Memory B cell (primary cell): ENCODE measurements around the gene LHFPL5.

Source experiments
- ATAC-seq: fragments of 150-1000 bp; cut with Tn5 transposase; 2 replicates; pipeline ENCODE4 v1.10.0; 2021; ENCODE audit warnings: low read depth, mild to moderate bottlenecking, moderate library complexity
- DNase-seq, 2 donors: peaks; one replicate each; pipeline ENCODE4 v3.0.0; 2022; ENCODE audit warnings: low spot score in 2 of 2
- H3K27ac Mint-ChIP-seq: one replicate; pipeline ENCODE4 v1.8.0; 2022; ENCODE audit warnings: mild to moderate bottlenecking, moderate library complexity, mixed read lengths
- H3K27me3 Mint-ChIP-seq: one replicate; pipeline ENCODE4 v1.8.0; 2022; ENCODE audit warnings: mixed read lengths
- H3K36me3 Mint-ChIP-seq: one replicate; pipeline ENCODE4 v1.8.0; 2022; ENCODE audit warnings: mild to moderate bottlenecking, mixed read lengths
- H3K4me1 Mint-ChIP-seq: one replicate; pipeline ENCODE4 v1.8.0; 2022; ENCODE audit warnings: mixed read lengths
- H3K4me3 Mint-ChIP-seq: one replicate; pipeline ENCODE4 v1.8.0; 2022; ENCODE audit warnings: mild to moderate bottlenecking, moderate library complexity, mixed read lengths
- H3K9me3 Mint-ChIP-seq: one replicate; pipeline ENCODE4 v1.8.0; 2022; ENCODE audit warnings: mixed read lengths

The LHFPL5 gene

GRCh38 chr6:35782424-35782823 is 22.7 kb upstream of the LHFPL5 start:
- H3K27ac Mint-ChIP-seq: no peak overlapping the region
- no peaks in the 10 kb centered on the region for H3K4me1 Mint-ChIP-seq
- DNase-seq: no peak
- H3K9me3 Mint-ChIP-seq: no peaks in the 10 kb centered on the region
- ATAC-seq: no peak
- peaks cover 21% of the 10 kb centered on the region for H3K27me3 Mint-ChIP-seq
- no peaks in the 10 kb centered on the region for H3K36me3 Mint-ChIP-seq
- H3K4me3 Mint-ChIP-seq: no peak overlapping the region

- H3K9me3 Mint-ChIP-seq: no peaks in the 10 kb centered on the region
- H3K4me3 Mint-ChIP-seq: no peak overlapping the region
- H3K36me3 Mint-ChIP-seq: no peaks in the 10 kb centered on the region
- H3K27ac Mint-ChIP-seq: no peak overlapping the region
- DNase-seq: no peak
- no peak for ATAC-seq
- H3K4me1 Mint-ChIP-seq: no peaks in the 10 kb centered on the region
- peaks cover 27% of the 10 kb centered on the region for H3K27me3 Mint-ChIP-seq
Measured at GRCh38 chr6:35784200-35784599, 21.0 kb upstream of the LHFPL5 start.

- DNase-seq (no peak), ATAC-seq (no peak)
- no peaks in the 10 kb centered on the region for H3K9me3 Mint-ChIP-seq
- no peak overlapping the region for H3K4me3 Mint-ChIP-seq
- H3K27me3 Mint-ChIP-seq: peaks cover 29% of the 10 kb centered on the region
- no peaks in the 10 kb centered on the region for H3K36me3 Mint-ChIP-seq
- H3K27ac Mint-ChIP-seq: no peak overlapping the region
- H3K4me1 Mint-ChIP-seq: no peaks in the 10 kb centered on the region
Measured at GRCh38 chr6:35786272-35786671, 18.9 kb upstream of the LHFPL5 start.

- no peaks in the 10 kb centered on the region for H3K36me3 Mint-ChIP-seq
- ATAC-seq (no peak), DNase-seq (no peak)
- no peak overlapping the region for H3K4me3 Mint-ChIP-seq
- H3K9me3 Mint-ChIP-seq: no peaks in the 10 kb centered on the region
- H3K4me1 Mint-ChIP-seq: no peaks in the 10 kb centered on the region
- peaks cover 28% of the 10 kb centered on the region for H3K27me3 Mint-ChIP-seq
- no peak overlapping the region for H3K27ac Mint-ChIP-seq
Measured at GRCh38 chr6:35786810-35787209, 18.3 kb upstream of the LHFPL5 start.

GRCh38 chr6:35787266-35788218 is 17.6 kb upstream of the LHFPL5 start:
- peaks cover 24% of the 10 kb centered on the region for H3K27me3 Mint-ChIP-seq

GRCh38 chr6:35788423-35788982 is 16.6 kb upstream of the LHFPL5 start:
- Mint-ChIP-seq H3K4me1 (no peaks in the 10 kb centered on the region), H3K9me3 (peaks cover 2% of the 10 kb centered on the region), H3K27ac (no peak overlapping the region), H3K27me3 (peaks cover 26% of the 10 kb centered on the region), H3K4me3 (no peak overlapping the region), H3K36me3 (no peaks in the 10 kb centered on the region)
- no peak for DNase-seq
- no peak for ATAC-seq

More at GRCh38 chr6:35787266-35788218, 17.6 kb upstream of the LHFPL5 start:
- DNase-seq (no peak), ATAC-seq (no peak)
- Mint-ChIP-seq H3K36me3 (no peaks in the 10 kb centered on the region), H3K4me3 (no peak overlapping the region), H3K4me1 (no peaks in the 10 kb centered on the region), H3K27ac (no peak overlapping the region), H3K9me3 (no peaks in the 10 kb centered on the region)

GRCh38 chr6:35790683-35791082 is 14.5 kb upstream of the LHFPL5 start:
- H3K4me1 Mint-ChIP-seq: no peaks in the 10 kb centered on the region
- peaks cover 2% of the 10 kb centered on the region for H3K9me3 Mint-ChIP-seq
- no peak for ATAC-seq
- H3K27ac Mint-ChIP-seq: no peak overlapping the region
- DNase-seq: no peak
- no peaks in the 10 kb centered on the region for H3K36me3 Mint-ChIP-seq
- H3K27me3 Mint-ChIP-seq: peaks cover 21% of the 10 kb centered on the region
- no peak overlapping the region for H3K4me3 Mint-ChIP-seq

GRCh38 chr6:35794536-35795452 is 10.4 kb upstream of the LHFPL5 start:
- no peak for DNase-seq
- Mint-ChIP-seq H3K9me3 (peaks cover 2% of the 10 kb centered on the region), H3K27me3 (peaks cover 8% of the 10 kb centered on the region), H3K27ac (no peak overlapping the region), H3K36me3 (no peaks in the 10 kb centered on the region), H3K4me1 (no peaks in the 10 kb centered on the region), H3K4me3 (no peak overlapping the region)
- ATAC-seq: no peak

GRCh38 chr6:35795453-35796071 is 9.6 kb upstream of the LHFPL5 start:
- Mint-ChIP-seq H3K4me3 (no peak overlapping the region), H3K9me3 (peaks cover 2% of the 10 kb centered on the region), H3K36me3 (no peaks in the 10 kb centered on the region), H3K27me3 (peaks cover 6% of the 10 kb centered on the region), H3K4me1 (no peaks in the 10 kb centered on the region), H3K27ac (no peak overlapping the region)
- ATAC-seq (no peak), DNase-seq (no peak)

GRCh38 chr6:35796236-35796635 is 8.9 kb upstream of the LHFPL5 start:
- no peak overlapping the region for H3K27ac Mint-ChIP-seq
- H3K36me3 Mint-ChIP-seq: no peaks in the 10 kb centered on the region
- no peaks in the 10 kb centered on the region for H3K4me1 Mint-ChIP-seq
- H3K27me3 Mint-ChIP-seq: peaks cover 6% of the 10 kb centered on the region
- ATAC-seq (no peak), DNase-seq (no peak)
- peaks cover 2% of the 10 kb centered on the region for H3K9me3 Mint-ChIP-seq
- no peak overlapping the region for H3K4me3 Mint-ChIP-seq

GRCh38 chr6:35797837-35798526 is 7.2 kb upstream of the LHFPL5 start:
- ATAC-seq (no peak), DNase-seq (no peak)
- Mint-ChIP-seq H3K4me1 (no peaks in the 10 kb centered on the region), H3K27ac (no peak overlapping the region), H3K4me3 (no peak overlapping the region), H3K36me3 (no peaks in the 10 kb centered on the region), H3K9me3 (no peaks in the 10 kb centered on the region), H3K27me3 (peaks cover 5% of the 10 kb centered on the region)

- Mint-ChIP-seq H3K4me3 (no peak overlapping the region), H3K27me3 (peaks cover 5% of the 10 kb centered on the region), H3K9me3 (no peaks in the 10 kb centered on the region), H3K27ac (no peak overlapping the region), H3K4me1 (no peaks in the 10 kb centered on the region), H3K36me3 (no peaks in the 10 kb centered on the region)
- DNase-seq: no peak
- no peak for ATAC-seq
Measured at GRCh38 chr6:35798706-35799105, 6.4 kb upstream of the LHFPL5 start.

GRCh38 chr6:35801148-35801547 is 4.0 kb upstream of the LHFPL5 start:
- H3K4me1 Mint-ChIP-seq: peaks cover 6% of the 10 kb centered on the region
- ATAC-seq: no peak
- peaks cover 1% of the 10 kb centered on the region for H3K9me3 Mint-ChIP-seq
- no peak overlapping the region for H3K27ac Mint-ChIP-seq
- no peak overlapping the region for H3K4me3 Mint-ChIP-seq
- H3K27me3 Mint-ChIP-seq: peaks cover 8% of the 10 kb centered on the region
- DNase-seq: no peak
- no peaks in the 10 kb centered on the region for H3K36me3 Mint-ChIP-seq
